NT2/D1 (cell line): ENCODE data around the gene PRXL2C.

Experiments used
- SUZ12 ChIP-seq: IDR thresholded peaks from 2 replicates; pipeline ENCODE4 v1.6.1; 2011; ENCODE audit not compliant: insufficient read length, insufficient read depth; ENCODE audit errors: extremely low read depth
- YY1 ChIP-seq: IDR thresholded peaks from 2 replicates; pipeline ENCODE4 v1.6.1; 2011; ENCODE audit not compliant: insufficient read length, insufficient read depth
- ZNF274 ChIP-seq: IDR thresholded peaks from 2 replicates; pipeline ENCODE4 v1.6.1; 2011; ENCODE audit warnings: mild to moderate bottlenecking, low read depth, low read length

DNA sequence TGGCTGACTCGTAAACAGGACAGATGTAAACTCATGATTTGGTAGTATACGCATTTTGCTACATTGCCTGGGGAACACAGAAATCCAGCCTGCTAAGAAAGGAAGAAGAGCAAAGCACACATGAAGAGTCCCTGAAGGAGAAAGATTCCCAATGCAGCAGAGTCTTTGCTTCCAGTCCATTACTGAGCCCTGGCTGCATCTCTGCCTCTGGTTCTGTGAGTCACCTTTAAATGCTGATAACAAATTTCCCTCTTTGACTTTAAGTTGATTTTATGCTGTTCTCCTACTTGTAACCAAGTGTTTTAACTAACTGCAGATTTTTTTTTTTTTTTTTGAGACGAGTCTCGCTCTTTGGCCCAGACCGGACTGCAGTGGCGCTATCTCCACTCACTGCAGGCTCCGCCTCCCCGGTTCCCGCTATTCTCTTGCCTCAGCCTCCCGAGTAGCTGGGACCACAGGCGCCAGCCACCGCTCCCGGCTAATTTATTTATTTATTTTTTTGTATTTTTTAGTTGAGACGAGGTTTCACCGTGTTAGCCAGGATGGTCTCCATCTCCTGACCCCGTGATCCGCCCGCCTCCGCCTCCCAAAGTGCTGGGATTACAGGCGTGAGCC is 8.5 kb upstream of the PRXL2C start:
- TF ChIP-seq YY1, result no peak
- TF ChIP-seq ZNF274, result no peak
- TF ChIP-seq SUZ12, result no peak
